Glutamatergic neuron (in vitro differentiated cells): Measurements from ENCODE around the gene ABHD6. TPM values are rescaled to one million over a fixed set of nuclear protein-coding genes. Genes with fewer than 3 reads are reported as not detected.
A peak's percentile ranks its signal among the peaks of the same experiment; 100 is the strongest.
"Not testable (repeated sequence)": the region's sequence is repeated elsewhere in the genome, so short reads cannot be mapped to it uniquely, and the experiment has no call there.

Experiments used
- DNase-seq: peaks from one replicate; pipeline ENCODE4 v3.0.0; 2022
- H3K27ac Mint-ChIP-seq: one replicate; pipeline ENCODE4 v1.8.0; 2020; ENCODE audit warnings: mild to moderate bottlenecking, mixed read lengths, inconsistent platforms; ENCODE audit not compliant: unreplicated experiment
- H3K27me3 Mint-ChIP-seq: one replicate; pipeline ENCODE4 v1.8.0; 2020; ENCODE audit warnings: mild to moderate bottlenecking, moderate library complexity, mixed read lengths, inconsistent platforms; ENCODE audit not compliant: unreplicated experiment
- H3K36me3 Mint-ChIP-seq: one replicate; pipeline ENCODE4 v1.8.0; 2020; ENCODE audit warnings: mild to moderate bottlenecking, mixed read lengths, inconsistent platforms; ENCODE audit not compliant: unreplicated experiment
- H3K4me1 Mint-ChIP-seq: one replicate; pipeline ENCODE4 v1.8.0; 2020; ENCODE audit warnings: mild to moderate bottlenecking, low read depth, mixed read lengths, inconsistent platforms; ENCODE audit not compliant: unreplicated experiment
- H3K4me3 Mint-ChIP-seq: one replicate; pipeline ENCODE4 v1.8.0; 2020; ENCODE audit warnings: mild to moderate bottlenecking, mixed read lengths, inconsistent platforms; ENCODE audit not compliant: unreplicated experiment
- H3K9me3 Mint-ChIP-seq: one replicate; pipeline ENCODE4 v1.8.0; 2020; ENCODE audit warnings: mild to moderate bottlenecking, moderate library complexity, mixed read lengths, inconsistent platforms; ENCODE audit not compliant: unreplicated experiment
- total RNA-seq: library from RNA; stranded (reverse); fragmentation: NEBNext Ultra II Directional; extraction: Animal tissue kit (Norgen Biotek cat#: 25700); gene quantifications from one replicate; pipeline ENCODE4 v1.2.1, GENCODE V29; 2021; ENCODE audit not compliant: unreplicated experiment
- TF ChIP-seq, protein P1 (sequence below): fragments of 200-600 bp; sonication (generic); IDR thresholded peaks from one replicate; pipeline ENCODE4 v1.5.0; 2021; ENCODE audit not compliant: partially characterized antibody, unreplicated experiment

ABHD6 gene
- total RNA-seq, 1 donor from 2014 or later = 46.0 TPM

DNA sequence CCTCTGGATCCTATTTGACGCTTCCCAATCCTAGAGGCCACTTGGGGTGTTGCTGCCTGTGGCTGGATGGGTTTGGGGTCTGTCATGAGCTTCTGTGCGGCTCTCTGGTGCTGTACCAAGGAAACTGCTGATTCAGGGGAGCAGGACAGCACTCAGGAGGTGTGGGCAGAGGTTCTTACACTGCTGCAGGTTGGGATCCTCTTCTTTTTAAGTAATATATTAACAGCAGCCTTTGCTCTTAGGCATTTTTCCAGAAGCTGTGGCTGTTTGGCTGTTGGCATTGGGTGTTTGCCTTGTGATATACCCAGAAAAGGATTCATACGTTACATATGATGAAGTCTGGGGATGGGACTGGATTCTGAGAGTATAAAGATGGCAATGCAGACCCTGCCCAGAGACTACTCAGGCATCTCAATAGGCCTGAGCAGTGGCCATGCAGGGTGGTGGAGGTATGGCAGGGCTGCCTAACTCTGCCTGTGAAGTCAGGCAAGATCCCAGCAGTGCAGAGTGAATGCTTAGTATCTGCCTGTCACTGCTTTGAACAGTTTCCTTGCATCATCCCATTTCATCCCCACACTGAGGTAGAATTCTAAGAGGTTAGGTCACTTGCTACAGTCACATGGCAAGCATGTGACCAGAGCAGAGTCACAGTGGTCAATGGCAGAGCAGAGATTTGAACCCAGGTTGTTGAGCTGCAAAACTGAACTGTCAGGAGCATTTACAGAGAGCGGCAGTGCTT is 3.9 kb downstream of the ABHD6 start:
- Mint-ChIP-seq H3K4me3 (peak overlapping the region; percentile 53), H3K27ac (no peak overlapping the region), H3K36me3 (no peaks in the 10 kb centered on the region), H3K4me1 (peaks cover 20% of the 10 kb centered on the region), H3K27me3 (peaks cover 4% of the 10 kb centered on the region), H3K9me3 (peaks cover 3% of the 10 kb centered on the region)
- TF ChIP-seq, protein P1, sequence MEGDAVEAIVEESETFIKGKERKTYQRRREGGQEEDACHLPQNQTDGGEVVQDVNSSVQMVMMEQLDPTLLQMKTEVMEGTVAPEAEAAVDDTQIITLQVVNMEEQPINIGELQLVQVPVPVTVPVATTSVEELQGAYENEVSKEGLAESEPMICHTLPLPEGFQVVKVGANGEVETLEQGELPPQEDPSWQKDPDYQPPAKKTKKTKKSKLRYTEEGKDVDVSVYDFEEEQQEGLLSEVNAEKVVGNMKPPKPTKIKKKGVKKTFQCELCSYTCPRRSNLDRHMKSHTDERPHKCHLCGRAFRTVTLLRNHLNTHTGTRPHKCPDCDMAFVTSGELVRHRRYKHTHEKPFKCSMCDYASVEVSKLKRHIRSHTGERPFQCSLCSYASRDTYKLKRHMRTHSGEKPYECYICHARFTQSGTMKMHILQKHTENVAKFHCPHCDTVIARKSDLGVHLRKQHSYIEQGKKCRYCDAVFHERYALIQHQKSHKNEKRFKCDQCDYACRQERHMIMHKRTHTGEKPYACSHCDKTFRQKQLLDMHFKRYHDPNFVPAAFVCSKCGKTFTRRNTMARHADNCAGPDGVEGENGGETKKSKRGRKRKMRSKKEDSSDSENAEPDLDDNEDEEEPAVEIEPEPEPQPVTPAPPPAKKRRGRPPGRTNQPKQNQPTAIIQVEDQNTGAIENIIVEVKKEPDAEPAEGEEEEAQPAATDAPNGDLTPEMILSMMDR = no peak
- DNase-seq = no peak

DNA sequence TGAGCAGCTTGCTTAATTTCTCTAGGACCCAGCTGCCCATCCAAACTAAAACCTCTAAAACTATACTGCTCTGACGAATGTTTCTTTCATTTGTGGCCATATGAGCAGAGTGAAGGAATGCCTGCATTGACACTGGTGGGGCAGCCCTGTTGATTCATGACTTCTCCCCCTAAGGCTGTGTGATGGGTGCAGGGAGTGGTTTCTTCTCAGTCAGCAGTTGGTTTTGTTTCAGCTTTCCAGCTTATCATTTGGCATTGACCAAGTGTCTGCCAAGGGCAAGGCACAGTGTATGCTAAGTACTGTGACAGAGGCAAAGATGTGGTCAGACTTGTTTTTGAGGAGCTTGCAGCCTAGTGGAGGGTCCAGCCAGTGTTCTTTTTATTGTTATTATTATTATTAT is 4.7 kb downstream of the ABHD6 start:
- DNase-seq = no peak
- Mint-ChIP-seq H3K4me1 (peaks cover 20% of the 10 kb centered on the region), H3K4me3 (no peak overlapping the region), H3K27ac (no peak overlapping the region), H3K27me3 (peaks cover 4% of the 10 kb centered on the region), H3K9me3 (no peaks in the 10 kb centered on the region), H3K36me3 (no peaks in the 10 kb centered on the region)
- TF ChIP-seq, protein P1 = no peak

DNA sequence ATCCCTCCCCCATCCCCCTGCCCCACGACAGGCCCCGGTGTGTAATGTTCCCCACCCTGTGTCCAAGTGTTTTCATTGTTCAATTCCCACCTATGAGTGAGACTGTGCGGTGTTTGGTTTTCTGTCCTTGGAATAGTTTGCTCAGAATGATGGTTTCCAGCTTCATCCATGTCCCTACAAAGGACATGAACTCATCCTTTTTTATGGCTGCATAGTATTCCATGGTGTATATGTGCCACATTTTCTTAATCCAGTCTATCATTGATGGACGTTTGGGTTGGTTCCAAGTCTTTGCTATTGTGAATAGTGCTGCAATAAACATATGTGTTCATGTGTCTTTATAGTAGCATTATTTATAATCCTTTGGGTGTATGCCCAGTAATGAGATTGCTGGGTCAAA is 5.3 kb downstream of the ABHD6 start:
- not testable (repeated sequence) for H3K27me3 Mint-ChIP-seq, H3K4me3 Mint-ChIP-seq, H3K36me3 Mint-ChIP-seq, H3K9me3 Mint-ChIP-seq, DNase-seq, H3K27ac Mint-ChIP-seq
- H3K4me1 Mint-ChIP-seq = peaks cover 20% of the 10 kb centered on the region

DNA sequence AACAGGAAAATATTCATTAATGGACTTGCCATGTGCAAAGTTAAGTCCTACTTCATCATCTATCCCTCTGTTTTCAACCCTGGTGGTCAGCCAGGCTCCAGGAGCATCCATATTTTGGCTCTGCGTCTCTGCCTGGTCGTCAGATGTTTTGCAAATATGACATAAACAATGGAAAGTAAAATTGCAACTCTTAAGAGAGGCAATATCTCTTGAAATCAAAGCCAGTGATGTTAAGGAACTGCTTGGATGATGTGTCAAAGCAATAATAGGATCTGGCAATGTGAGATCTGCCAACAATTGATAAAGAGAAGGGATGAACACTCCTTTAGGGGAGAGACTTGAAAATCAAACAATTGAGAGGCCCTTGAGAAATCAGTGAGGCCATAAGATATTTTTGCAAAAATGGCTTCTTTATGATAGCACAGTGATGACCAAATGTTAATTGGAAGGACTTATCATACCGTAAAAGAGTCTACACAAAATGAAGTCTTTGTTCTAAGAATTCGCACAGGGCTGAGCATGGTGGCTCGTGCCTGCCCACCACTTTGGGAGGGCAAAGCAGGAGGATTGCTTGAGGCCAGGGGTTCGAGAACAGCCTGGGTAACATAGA is 6.5 kb downstream of the ABHD6 start:
- H3K36me3 Mint-ChIP-seq = no peaks in the 10 kb centered on the region
- no peak overlapping the region for H3K27ac Mint-ChIP-seq
- H3K4me3 Mint-ChIP-seq = no peak overlapping the region
- no peaks in the 10 kb centered on the region for H3K9me3 Mint-ChIP-seq
- TF ChIP-seq, protein P1 = no peak
- H3K4me1 Mint-ChIP-seq = peaks cover 23% of the 10 kb centered on the region
- no peak for DNase-seq
- H3K27me3 Mint-ChIP-seq = peaks cover 4% of the 10 kb centered on the region

DNA sequence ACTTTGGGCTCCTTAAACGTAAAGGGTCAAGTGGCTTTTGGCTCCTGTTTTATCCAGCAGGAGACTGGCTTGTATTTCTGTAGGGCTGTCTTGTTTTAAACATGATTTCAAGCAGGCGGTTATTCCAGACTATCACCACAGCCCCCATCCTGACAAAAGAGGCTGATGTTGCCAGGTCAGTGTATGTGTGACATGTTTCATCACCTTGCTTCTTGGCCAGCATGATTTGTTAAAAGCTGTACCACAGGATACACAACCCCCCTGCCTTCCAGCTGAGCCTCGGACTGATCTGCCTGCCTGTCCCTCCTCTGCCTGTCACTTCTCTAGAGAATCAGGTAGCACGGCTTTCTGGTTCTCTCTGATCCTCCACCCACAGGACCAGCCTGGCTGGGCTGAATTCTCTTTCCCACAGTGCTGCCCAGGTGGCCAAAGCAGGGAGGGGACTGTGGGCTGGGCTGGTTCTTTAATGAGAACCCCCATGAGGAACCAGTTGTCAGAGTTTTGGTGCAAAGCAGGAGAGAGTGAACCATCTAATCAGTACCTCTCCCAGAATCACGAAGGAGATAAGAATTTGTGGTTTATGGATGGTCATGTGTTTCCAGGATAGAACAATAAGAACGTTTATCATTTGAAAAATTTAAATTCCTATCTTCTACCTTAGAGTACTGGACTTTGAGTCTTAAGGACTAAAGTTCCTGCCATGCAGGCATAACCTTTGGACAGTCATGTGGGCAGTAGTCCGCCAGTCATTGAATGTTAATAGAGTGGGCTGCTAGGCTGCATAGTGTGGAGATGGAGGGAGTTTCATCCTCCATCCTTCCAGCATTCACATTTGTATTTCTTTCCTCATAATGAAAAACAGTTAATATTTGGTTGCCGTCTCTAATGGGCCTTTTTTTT is 8.8 kb downstream of the ABHD6 start:
- no peak overlapping the region for H3K4me3 Mint-ChIP-seq
- peaks cover 4% of the 10 kb centered on the region for H3K27me3 Mint-ChIP-seq
- no peak overlapping the region for H3K27ac Mint-ChIP-seq
- H3K36me3 Mint-ChIP-seq = no peaks in the 10 kb centered on the region
- peaks cover 26% of the 10 kb centered on the region for H3K4me1 Mint-ChIP-seq
- H3K9me3 Mint-ChIP-seq = no peaks in the 10 kb centered on the region
- no peak for DNase-seq
- TF ChIP-seq, protein P1 = no peak
